Measurements from ENCODE around the gene SNX15.
A peak's percentile ranks its signal among the peaks of the same experiment; 100 is the strongest.

SNX15 gene

DNA sequence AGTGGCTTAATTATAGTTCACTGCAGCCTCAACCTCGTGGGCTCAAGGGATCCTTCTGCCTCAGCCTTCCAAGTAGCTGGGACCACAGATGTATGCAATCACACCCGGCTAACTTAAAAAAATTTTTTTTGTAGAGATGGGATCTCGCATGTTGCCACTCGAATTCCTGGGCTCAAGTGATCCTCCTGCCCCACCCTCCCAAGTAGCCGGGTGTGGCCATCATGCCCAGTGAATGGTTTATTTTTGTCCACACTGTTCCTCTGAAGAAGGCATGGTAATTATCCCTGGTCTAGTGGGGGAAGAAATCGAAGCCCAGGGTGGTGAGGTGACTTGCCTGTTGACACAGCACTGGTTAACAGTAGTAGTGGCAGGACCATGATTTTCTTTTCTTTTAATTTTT, 15.7 kb downstream of the SNX15 start:
- Histone ChIP-seq H3K9me3 (no peaks in the 10 kb centered on the region), H3K27ac (no peak overlapping the region), H3K4me1 (ENCODE audit: control insufficient read depth in 1 of 2, insufficient read depth in 1 of 2, low read depth in 1 of 2, low read length in 1 of 2) (peaks cover 32 to 37% of the 10 kb centered on the region in 2 experiments), H3K27me3 (peaks cover under 1% of the 10 kb centered on the region), H3K4me3 (ENCODE audit: low read depth in 1 of 2, low read length in 1 of 2) (no peak overlapping the region), H3K36me3 (peaks cover 6% of the 10 kb centered on the region)
- TF ChIP-seq, protein P1, sequence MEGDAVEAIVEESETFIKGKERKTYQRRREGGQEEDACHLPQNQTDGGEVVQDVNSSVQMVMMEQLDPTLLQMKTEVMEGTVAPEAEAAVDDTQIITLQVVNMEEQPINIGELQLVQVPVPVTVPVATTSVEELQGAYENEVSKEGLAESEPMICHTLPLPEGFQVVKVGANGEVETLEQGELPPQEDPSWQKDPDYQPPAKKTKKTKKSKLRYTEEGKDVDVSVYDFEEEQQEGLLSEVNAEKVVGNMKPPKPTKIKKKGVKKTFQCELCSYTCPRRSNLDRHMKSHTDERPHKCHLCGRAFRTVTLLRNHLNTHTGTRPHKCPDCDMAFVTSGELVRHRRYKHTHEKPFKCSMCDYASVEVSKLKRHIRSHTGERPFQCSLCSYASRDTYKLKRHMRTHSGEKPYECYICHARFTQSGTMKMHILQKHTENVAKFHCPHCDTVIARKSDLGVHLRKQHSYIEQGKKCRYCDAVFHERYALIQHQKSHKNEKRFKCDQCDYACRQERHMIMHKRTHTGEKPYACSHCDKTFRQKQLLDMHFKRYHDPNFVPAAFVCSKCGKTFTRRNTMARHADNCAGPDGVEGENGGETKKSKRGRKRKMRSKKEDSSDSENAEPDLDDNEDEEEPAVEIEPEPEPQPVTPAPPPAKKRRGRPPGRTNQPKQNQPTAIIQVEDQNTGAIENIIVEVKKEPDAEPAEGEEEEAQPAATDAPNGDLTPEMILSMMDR (IDR thresholded peaks at IDR 0.05) = no peak

DNA sequence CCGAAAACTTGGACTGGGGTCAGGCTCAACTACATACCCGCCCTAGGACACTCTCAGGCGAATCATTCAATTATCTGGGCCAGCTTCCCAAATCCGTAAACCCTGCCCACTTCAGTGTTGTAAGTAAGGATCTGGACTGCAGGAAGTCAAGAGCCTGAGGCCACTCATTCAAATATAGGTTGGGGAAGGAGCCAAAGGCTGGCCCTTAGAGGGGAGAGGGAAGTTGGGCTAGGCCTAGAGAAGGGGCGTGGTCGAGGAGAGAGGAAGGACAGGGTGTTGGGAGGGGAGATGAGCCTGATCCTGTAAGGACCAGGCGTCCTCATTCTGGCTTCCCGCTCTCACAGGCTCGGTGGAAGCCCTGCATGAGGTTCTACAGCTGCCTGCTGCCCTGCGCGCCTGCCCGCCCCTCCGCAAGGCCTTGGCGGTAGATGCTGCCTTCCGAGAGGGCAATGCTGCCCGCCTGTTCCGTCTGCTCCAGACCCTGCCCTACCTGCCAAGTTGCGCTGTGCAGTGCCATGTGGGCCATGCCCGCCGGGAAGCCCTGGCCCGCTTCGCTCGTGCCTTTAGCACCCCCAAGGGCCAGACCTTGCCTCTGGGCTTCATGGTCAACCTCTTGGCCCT, 16.8 kb downstream of the SNX15 start:
- TF ChIP-seq, protein P1 (IDR thresholded peaks at IDR 0.05) = no peak
- Histone ChIP-seq H3K27ac (peak overlapping the region; percentile 44), H3K4me1 (ENCODE audit: control insufficient read depth in 1 of 2, insufficient read depth in 1 of 2, low read depth in 1 of 2, low read length in 1 of 2) (peaks cover 36 to 41% of the 10 kb centered on the region in 2 experiments), H3K9me3 (no peaks in the 10 kb centered on the region), H3K36me3 (no peaks in the 10 kb centered on the region), H3K27me3 (peaks cover 5% of the 10 kb centered on the region), H3K4me3 (ENCODE audit: low read depth in 1 of 2, low read length in 1 of 2) (no peak overlapping the region)

DNA sequence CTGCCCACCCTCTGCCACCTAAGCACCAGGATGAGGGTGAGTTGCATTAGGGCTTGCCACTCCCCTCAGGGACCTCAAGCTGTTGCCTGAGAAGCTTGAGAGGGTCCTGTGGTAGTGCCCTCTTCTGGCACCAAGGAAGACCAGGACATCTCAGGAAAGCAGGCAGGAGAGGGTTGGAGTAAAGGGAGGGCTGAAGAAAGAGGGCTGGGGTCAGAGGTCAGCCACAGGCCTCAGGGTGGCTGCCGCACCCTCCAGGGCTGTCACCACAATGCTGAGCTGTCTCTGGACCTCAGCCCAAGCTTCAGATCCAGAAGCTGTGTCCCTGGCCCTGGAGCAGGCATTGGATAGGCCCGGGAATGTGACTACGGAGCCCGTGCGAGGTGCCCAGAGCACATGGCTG, 17.8 kb downstream of the SNX15 start:
- Histone ChIP-seq H3K27me3 (peaks cover 5% of the 10 kb centered on the region), H3K4me1 (ENCODE audit: control insufficient read depth in 1 of 2, insufficient read depth in 1 of 2, low read depth in 1 of 2, low read length in 1 of 2) (peaks cover 36 to 41% of the 10 kb centered on the region in 2 experiments), H3K9me3 (no peaks in the 10 kb centered on the region), H3K36me3 (no peaks in the 10 kb centered on the region), H3K27ac (no peak overlapping the region), H3K4me3 (ENCODE audit: low read depth in 1 of 2, low read length in 1 of 2) (no peak overlapping the region)
- TF ChIP-seq, protein P1 (IDR thresholded peaks at IDR 0.05) = no peak

DNA sequence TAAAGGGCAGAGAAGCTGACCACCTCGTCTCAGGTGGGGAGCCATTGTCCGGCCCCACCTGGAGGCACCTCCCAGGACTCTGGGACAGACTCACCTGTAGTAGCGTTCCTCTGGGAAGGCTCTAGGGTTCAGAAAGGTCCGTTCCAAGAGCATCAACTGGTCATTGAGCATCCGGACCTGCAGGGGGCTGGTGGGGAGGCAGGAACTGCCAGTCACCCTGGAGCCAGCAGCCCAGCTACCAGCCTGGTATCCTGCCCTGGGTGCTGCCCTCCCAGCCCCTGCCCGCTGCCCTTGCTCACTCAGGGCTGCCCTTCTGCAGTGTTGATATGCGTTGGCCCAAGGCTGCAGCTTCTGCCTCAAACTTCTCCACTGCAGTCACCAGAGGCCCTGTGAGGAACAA, 18.5 kb downstream of the SNX15 start:
- Histone ChIP-seq H3K36me3 (no peaks in the 10 kb centered on the region), H3K9me3 (no peaks in the 10 kb centered on the region), H3K4me3 (ENCODE audit: low read depth in 1 of 2, low read length in 1 of 2) (no peak overlapping the region), H3K27me3 (peaks cover 5% of the 10 kb centered on the region), H3K4me1 (ENCODE audit: control insufficient read depth in 1 of 2, insufficient read depth in 1 of 2, low read depth in 1 of 2, low read length in 1 of 2) (peaks cover 31 to 34% of the 10 kb centered on the region in 2 experiments), H3K27ac (no peak overlapping the region)
- TF ChIP-seq, protein P1 (IDR thresholded peaks at IDR 0.05) = no peak

DNA sequence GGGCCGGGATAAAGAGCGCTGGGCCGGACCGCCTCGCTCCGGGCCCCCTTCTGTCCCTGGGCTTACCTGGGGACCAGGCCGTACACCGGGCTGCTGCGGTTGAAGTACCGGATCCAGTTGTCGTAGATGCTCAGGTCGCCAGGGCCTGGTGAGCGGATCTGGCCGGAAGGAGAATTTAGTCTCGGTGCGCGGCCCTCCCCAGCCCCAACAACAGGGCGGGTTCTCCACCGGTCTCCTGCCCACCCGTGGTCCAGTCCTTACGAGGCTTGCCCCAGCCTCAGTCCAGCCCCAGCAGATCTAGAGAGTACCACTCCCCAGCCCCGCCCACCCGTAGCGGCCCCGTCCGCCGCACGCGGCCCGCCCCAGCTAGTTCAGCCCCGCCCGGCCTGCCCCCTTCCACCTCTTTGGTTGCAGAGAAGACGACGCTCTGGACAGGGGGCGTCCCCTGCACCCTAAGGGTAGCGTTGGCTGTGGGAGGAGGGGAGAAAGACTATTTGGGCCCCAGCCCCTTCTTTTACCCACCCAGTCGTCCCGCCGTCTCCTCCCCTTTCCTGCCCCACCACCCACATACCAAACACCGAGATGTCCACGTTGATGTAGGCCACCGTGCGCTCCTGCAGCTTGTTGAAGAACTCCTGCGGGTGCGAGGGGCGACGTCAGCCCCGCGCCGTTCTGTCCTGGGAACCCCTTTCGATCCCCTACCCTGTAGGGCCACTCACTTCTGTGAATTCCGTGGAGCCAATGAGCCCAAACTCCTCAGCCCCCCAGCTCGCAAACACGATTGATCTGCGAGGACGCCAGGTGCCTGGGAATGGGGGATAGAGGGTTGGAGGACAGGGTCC, 20.6 kb downstream of the SNX15 start:
- H3K27ac ChIP-seq = peak overlapping the region; percentile 7
- H3K36me3 ChIP-seq = no peaks in the 10 kb centered on the region
- peaks cover 5% of the 10 kb centered on the region for H3K27me3 ChIP-seq
- TF ChIP-seq, protein P1 (IDR thresholded peaks at IDR 0.05) = no peak
- H3K4me1 ChIP-seq (ENCODE audit: control insufficient read depth in 1 of 2, insufficient read depth in 1 of 2, low read depth in 1 of 2, low read length in 1 of 2) = peaks cover 21 to 23% of the 10 kb centered on the region in 2 experiments
- H3K4me3 ChIP-seq (ENCODE audit: low read depth in 1 of 2, low read length in 1 of 2) = peak overlapping the region; percentile 56 to 64
- no peaks in the 10 kb centered on the region for H3K9me3 ChIP-seq

All from neutrophil (primary cell).